Measurements from ENCODE around the gene CYP27A1.

CYP27A1 gene

DNA sequence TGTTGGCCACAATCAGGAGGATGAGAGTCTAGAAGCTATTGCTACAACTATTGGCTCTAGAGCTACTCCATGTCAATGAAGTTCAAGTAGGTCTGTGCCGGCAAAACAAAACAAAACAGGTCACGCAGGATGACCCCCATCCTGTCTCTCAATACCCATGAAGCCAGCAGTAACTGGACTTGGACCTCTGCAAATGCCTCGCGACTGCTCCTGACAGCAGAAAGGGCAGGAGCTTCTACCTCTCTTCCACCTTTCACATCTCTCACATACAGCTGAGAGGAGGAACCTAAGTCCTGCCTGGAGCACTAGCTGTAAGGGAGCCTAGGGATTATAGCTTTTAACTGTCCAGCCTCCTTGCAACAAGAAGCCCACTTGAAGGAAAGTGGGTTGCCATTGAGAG lies 33.7 kb downstream of the CYP27A1 start:
- Mint-ChIP-seq H3K27me3 (ENCODE audit: low read depth) (no peaks in the 10 kb centered on the region), H3K9me3 (no peaks in the 10 kb centered on the region), H3K27ac (no peak overlapping the region), H3K36me3 (ENCODE audit: low read depth) (peaks cover 34% of the 10 kb centered on the region), H3K4me1 (peaks cover 7% of the 10 kb centered on the region), H3K4me3 (no peak overlapping the region)
- TF ChIP-seq, protein P1, sequence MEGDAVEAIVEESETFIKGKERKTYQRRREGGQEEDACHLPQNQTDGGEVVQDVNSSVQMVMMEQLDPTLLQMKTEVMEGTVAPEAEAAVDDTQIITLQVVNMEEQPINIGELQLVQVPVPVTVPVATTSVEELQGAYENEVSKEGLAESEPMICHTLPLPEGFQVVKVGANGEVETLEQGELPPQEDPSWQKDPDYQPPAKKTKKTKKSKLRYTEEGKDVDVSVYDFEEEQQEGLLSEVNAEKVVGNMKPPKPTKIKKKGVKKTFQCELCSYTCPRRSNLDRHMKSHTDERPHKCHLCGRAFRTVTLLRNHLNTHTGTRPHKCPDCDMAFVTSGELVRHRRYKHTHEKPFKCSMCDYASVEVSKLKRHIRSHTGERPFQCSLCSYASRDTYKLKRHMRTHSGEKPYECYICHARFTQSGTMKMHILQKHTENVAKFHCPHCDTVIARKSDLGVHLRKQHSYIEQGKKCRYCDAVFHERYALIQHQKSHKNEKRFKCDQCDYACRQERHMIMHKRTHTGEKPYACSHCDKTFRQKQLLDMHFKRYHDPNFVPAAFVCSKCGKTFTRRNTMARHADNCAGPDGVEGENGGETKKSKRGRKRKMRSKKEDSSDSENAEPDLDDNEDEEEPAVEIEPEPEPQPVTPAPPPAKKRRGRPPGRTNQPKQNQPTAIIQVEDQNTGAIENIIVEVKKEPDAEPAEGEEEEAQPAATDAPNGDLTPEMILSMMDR (IDR thresholded peaks at IDR 0.05; ENCODE audit: unreplicated experiment in 3 of 3): no peak

DNA sequence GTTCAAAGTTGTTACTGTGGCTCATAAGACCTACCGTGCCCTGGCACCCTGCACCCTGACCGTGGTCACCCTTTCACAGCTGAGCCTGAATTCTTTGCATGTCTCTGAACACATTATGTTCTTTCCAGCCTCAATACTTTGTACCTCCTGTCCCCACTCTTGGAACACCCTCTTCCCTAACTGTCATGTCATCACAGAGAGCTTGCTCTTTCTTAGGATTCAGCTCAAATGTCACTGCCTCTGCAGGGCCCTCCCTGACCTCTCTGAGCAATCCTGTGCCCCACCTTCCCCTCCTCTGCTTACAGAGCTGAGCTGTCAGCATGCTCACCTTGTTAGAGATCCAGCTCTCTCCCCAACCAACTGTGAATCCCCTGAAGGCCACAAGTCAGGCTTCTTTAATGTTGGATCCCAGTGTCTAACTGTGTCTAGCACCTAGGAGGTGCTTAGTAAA lies 34.6 kb downstream of the CYP27A1 start:
- H3K4me3 Mint-ChIP-seq: no peak overlapping the region
- TF ChIP-seq, protein P1 (IDR thresholded peaks at IDR 0.05; ENCODE audit: unreplicated experiment in 3 of 3): no peak
- no peak overlapping the region for H3K27ac Mint-ChIP-seq
- no peaks in the 10 kb centered on the region for H3K9me3 Mint-ChIP-seq
- H3K27me3 Mint-ChIP-seq (ENCODE audit: low read depth): no peaks in the 10 kb centered on the region
- peaks cover 34% of the 10 kb centered on the region for H3K36me3 Mint-ChIP-seq (ENCODE audit: low read depth)
- peaks cover under 1% of the 10 kb centered on the region for H3K4me1 Mint-ChIP-seq

DNA sequence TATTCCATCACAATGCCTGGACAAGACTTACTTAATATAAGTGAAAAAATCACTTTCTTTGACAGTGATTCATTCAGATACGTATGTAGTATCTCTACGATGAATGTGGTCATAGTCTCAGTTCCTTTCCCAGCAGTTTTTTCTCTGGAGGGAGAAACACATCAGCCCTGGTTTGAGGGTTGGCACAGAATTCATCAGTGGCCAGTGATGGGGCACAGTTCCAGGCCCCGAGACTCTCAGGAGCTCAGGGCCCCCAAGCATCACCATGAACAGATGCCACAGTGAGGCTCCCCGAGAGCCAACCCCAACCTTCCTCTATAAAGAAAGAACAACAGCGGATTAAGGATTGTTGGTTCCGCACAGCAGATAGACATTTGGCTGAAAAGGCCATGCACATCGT lies 37.1 kb downstream of the CYP27A1 start:
- peaks cover 25% of the 10 kb centered on the region for H3K36me3 Mint-ChIP-seq (ENCODE audit: low read depth)
- H3K27me3 Mint-ChIP-seq (ENCODE audit: low read depth): peaks cover 6% of the 10 kb centered on the region
- H3K4me1 Mint-ChIP-seq: peaks cover 8% of the 10 kb centered on the region
- H3K4me3 Mint-ChIP-seq: no peak overlapping the region
- no peak overlapping the region for H3K27ac Mint-ChIP-seq
- H3K9me3 Mint-ChIP-seq: no peaks in the 10 kb centered on the region
- TF ChIP-seq, protein P1 (IDR thresholded peaks at IDR 0.05; ENCODE audit: unreplicated experiment in 3 of 3): no peak

DNA sequence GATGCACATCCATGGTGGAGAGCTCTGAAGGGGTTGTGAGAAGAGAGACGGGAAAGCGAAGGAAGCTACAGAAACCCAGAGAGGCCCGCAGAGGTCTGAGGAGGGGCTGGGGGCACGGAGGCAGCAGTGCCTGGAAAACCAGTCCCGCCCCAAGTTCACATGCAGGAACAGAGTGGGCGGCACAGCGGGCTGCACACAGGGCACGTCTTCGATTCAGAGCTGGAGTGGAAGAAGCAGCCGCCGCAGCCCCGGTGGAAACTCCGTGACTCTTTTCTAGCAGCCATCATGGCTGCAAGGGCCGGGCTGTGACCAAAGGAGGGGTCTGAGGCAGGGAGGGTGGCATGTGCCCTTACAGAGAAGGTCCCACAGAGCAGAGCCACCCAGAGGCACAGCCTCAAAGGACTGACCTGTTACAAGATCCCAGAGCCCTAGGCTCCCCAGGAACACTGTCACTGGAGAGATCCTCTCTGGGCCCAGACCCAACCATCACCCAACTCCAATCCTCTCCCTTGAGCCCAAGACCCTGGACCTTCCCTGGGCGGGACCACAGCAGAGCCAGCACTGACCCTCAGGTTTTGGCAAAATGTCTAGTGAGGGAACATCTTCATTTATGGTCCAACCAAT lies 38.9 kb downstream of the CYP27A1 start:
- no peak overlapping the region for H3K27ac Mint-ChIP-seq
- no peak overlapping the region for H3K4me3 Mint-ChIP-seq
- TF ChIP-seq, protein P1 (IDR thresholded peaks at IDR 0.05; ENCODE audit: unreplicated experiment in 3 of 3): no peak
- H3K9me3 Mint-ChIP-seq: no peaks in the 10 kb centered on the region
- peaks cover 19% of the 10 kb centered on the region for H3K36me3 Mint-ChIP-seq (ENCODE audit: low read depth)
- H3K4me1 Mint-ChIP-seq: peaks cover 8% of the 10 kb centered on the region
- H3K27me3 Mint-ChIP-seq (ENCODE audit: low read depth): peaks cover 6% of the 10 kb centered on the region

DNA sequence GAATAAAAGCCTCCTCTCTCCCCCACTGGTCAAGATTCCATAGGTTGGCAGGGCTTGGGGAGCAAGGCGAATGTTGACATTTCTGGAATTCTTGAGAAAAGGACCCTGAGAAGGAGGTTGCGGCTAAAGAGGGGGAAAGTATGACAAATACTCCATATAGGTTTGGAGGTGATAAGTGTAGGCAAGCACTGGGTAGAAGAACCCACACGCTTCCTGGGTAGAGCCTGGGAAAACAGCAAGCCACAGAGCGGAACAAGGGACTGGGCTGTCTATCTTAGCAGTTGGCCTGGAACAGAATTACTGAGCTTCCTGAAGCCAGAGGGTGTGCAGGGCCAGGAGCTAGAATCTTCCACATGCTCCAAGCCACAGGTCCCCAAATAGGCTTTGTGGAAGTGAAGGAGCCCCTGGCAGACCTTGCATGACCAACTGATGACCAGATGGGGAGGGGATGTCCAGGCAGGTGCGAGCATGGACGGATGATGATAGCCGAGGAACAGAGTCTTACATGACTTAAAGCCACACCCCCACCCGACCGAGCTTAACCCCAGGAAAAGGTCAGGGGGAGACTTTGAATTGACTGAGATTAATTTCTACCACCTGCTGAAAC lies 39.8 kb downstream of the CYP27A1 start:
- Mint-ChIP-seq H3K36me3 (ENCODE audit: low read depth) (peaks cover 13% of the 10 kb centered on the region), H3K4me1 (peaks cover 8% of the 10 kb centered on the region), H3K27me3 (ENCODE audit: low read depth) (peaks cover 9% of the 10 kb centered on the region), H3K9me3 (no peaks in the 10 kb centered on the region), H3K4me3 (no peak overlapping the region), H3K27ac (peak overlapping the region in 1 of 3 experiments; percentile 37)
- TF ChIP-seq, protein P1 (IDR thresholded peaks at IDR 0.05; ENCODE audit: unreplicated experiment in 3 of 3): no peak

DNA sequence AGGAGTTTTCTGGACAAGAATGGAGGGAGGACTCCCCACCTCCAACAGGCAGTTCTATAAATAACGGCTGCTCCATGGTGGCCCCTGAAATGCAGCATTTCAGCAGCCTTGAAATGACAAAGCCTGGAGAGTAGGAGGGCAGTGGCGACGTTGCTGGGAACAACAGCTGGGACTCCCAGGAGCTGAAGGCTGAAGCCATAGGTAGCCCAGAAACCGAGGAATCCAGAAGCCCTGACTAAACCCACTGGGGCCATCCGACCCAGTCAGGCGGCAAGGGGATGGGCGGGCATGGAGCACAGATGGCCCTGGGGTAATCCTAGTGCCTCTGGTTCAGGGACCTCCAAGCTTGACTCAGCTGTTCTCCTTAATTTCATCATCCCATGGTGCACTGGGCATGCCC lies 40.7 kb downstream of the CYP27A1 start:
- peaks cover 8% of the 10 kb centered on the region for H3K4me1 Mint-ChIP-seq
- no peak overlapping the region for H3K27ac Mint-ChIP-seq
- TF ChIP-seq, protein P1 (IDR thresholded peaks at IDR 0.05; ENCODE audit: unreplicated experiment in 3 of 3): no peak
- H3K36me3 Mint-ChIP-seq (ENCODE audit: low read depth): peaks cover 9% of the 10 kb centered on the region
- no peaks in the 10 kb centered on the region for H3K9me3 Mint-ChIP-seq
- no peak overlapping the region for H3K4me3 Mint-ChIP-seq
- peaks cover 17% of the 10 kb centered on the region for H3K27me3 Mint-ChIP-seq (ENCODE audit: low read depth)
